Measurements from ENCODE around the gene MRPS35.
A peak's percentile ranks its signal among the peaks of the same experiment; 100 is the strongest.

Gene MRPS35

GRCh38 chr12:27710592-27711316 is at the start of gene MRPS35:
Gene MRPS35, plus strand, starts transcription at chr12:27710832. Its CDS starts 12 bp downstream, at chr12:27710844.
- DNase-seq = peak; percentile 74

GRCh38 chr12:27665704-27666103 is 44.9 kb upstream of the MRPS35 start:
- DNase-seq = no peak

GRCh38 chr12:27666510-27666909 is 44.1 kb upstream of the MRPS35 start:
- no peak for DNase-seq

- no peak for DNase-seq
These were observed 43.1 kb upstream of the MRPS35 start for GRCh38 chr12:27667540-27667939.

GRCh38 chr12:27672051-27672450 is 38.6 kb upstream of the MRPS35 start:
- no peak for DNase-seq

GRCh38 chr12:27672643-27673042 is 38.0 kb upstream of the MRPS35 start:
- DNase-seq = no peak

GRCh38 chr12:27673101-27673718 is 37.4 kb upstream of the MRPS35 start:
- no peak for DNase-seq

- no peak for DNase-seq
These were observed 35.6 kb upstream of the MRPS35 start for GRCh38 chr12:27674989-27675388.

- DNase-seq = no peak
These were observed 30.0 kb upstream of the MRPS35 start for GRCh38 chr12:27680619-27681018.

GRCh38 chr12:27682534-27682933 is 28.1 kb upstream of the MRPS35 start:
- no peak for DNase-seq

GRCh38 chr12:27685274-27685673 is 25.4 kb upstream of the MRPS35 start:
- DNase-seq = no peak

GRCh38 chr12:27686147-27686546 is 24.5 kb upstream of the MRPS35 start:
- no peak for DNase-seq

- no peak for DNase-seq
These were observed 22.0 kb upstream of the MRPS35 start for GRCh38 chr12:27688671-27689070.

GRCh38 chr12:27689558-27690180 is 21.0 kb upstream of the MRPS35 start:
- no peak for DNase-seq

GRCh38 chr12:27693403-27693802 is 17.2 kb upstream of the MRPS35 start:
- no peak for DNase-seq

- no peak for DNase-seq
These were observed 14.9 kb upstream of the MRPS35 start for GRCh38 chr12:27695556-27696292.

- no peak for DNase-seq
These were observed 14.4 kb upstream of the MRPS35 start, which contains the start of gene REP15 for GRCh38 chr12:27696293-27696652. Gene REP15, plus strand, starts transcription at chr12:27696447. Its CDS starts 116 bp downstream, at chr12:27696563.

- no peak for DNase-seq
These were observed 13.6 kb upstream of the MRPS35 start for GRCh38 chr12:27696864-27697564.

GRCh38 chr12:27703720-27704452 is 6.7 kb upstream of the MRPS35 start:
- peak; percentile 32 for DNase-seq

GRCh38 chr12:27705263-27705662 is 5.4 kb upstream of the MRPS35 start:
- DNase-seq = no peak

GRCh38 chr12:27707216-27707615 is 3.4 kb upstream of the MRPS35 start:
- no peak for DNase-seq

All from NCI-H1436 (cell line).